CD4-positive, alpha-beta memory T cell (primary cell): ENCODE results near the gene SPTB. TPM values are rescaled to one million over a fixed set of nuclear protein-coding genes. Genes with fewer than 3 reads are reported as not detected.

Experiments
- CTCF ChIA-PET: fragments of 350-600 bp; sonication (Branson Sonifier 250); formaldehyde crosslinking; loops from one replicate; lab custom pipeline; 2021; ENCODE audit warnings: inconsistent platforms; ENCODE audit not compliant: partially characterized antibody; lab: Charles Lee
- POLR2A ChIA-PET: fragments of 350-600 bp; sonication (Branson Sonifier 250); formaldehyde crosslinking; loops from one replicate; lab custom pipeline; 2021; ENCODE audit not compliant: partially characterized antibody; lab: Charles Lee
- DNase-seq, 5 donors: peaks; one replicate each; pipeline versions ENCODE4 v3.0.0 to v3.0.0-alpha.2; 2020 to 2022; ENCODE audit warnings: mixed read lengths in 1 of 5
- H3K27ac ChIP-seq: one replicate; pipeline ENCODE4 v1.7.0; 2013; ENCODE audit warnings: low read depth, low read length
- H3K27me3 ChIP-seq: 2 replicates; pipeline ENCODE4 v1.7.0; 2013; ENCODE audit warnings: mild to moderate bottlenecking, low read length, moderate library complexity; ENCODE audit not compliant: insufficient read depth
- H3K36me3 ChIP-seq: 2 replicates; pipeline ENCODE4 v1.7.0; 2013; ENCODE audit warnings: mild to moderate bottlenecking, low read length, moderate library complexity; ENCODE audit not compliant: insufficient read depth
- H3K4me1 ChIP-seq: 2 replicates; pipeline ENCODE4 v1.7.0; 2013; ENCODE audit warnings: mild to moderate bottlenecking, low read length, moderate library complexity; ENCODE audit not compliant: insufficient read depth
- H3K4me3 ChIP-seq, 2 donors: one replicate each; pipeline ENCODE4 v1.7.0; 2013; ENCODE audit warnings: low read length in 2 of 2, mild to moderate bottlenecking in 1 of 2
- H3K9me3 ChIP-seq, 2 donors: one replicate each; pipeline ENCODE4 v1.7.0; 2013; ENCODE audit warnings: low read length in 2 of 2, control low read depth in 1 of 2; ENCODE audit not compliant: control insufficient read depth in 1 of 2
- H3K27ac Mint-ChIP-seq, 7 donors: one replicate each; pipeline ENCODE4 v1.8.0; 2020 to 2021; ENCODE audit warnings: mixed read lengths in 7 of 7, mild to moderate bottlenecking in 6 of 7, inconsistent platforms in 3 of 7, moderate library complexity in 3 of 7
- H3K27me3 Mint-ChIP-seq, 2 donors: one replicate each; pipeline ENCODE4 v1.8.0; 2020 to 2021; ENCODE audit warnings: mixed read lengths in 2 of 2
- H3K36me3 Mint-ChIP-seq, 2 donors: one replicate each; pipeline ENCODE4 v1.8.0; 2020 to 2021; ENCODE audit warnings: mixed read lengths in 2 of 2, inconsistent platforms in 1 of 2, mild to moderate bottlenecking in 1 of 2
- H3K4me1 Mint-ChIP-seq, 4 donors: one replicate each; pipeline ENCODE4 v1.8.0; 2020 to 2021; ENCODE audit warnings: mixed read lengths in 4 of 4, mild to moderate bottlenecking in 1 of 4
- H3K4me3 Mint-ChIP-seq, 8 donors: one replicate each; pipeline ENCODE4 v1.8.0; 2020 to 2021; ENCODE audit warnings: mixed read lengths in 8 of 8, mild to moderate bottlenecking in 7 of 8, moderate library complexity in 6 of 8, inconsistent platforms in 3 of 8
- H3K9me3 Mint-ChIP-seq, 8 donors: one replicate each; pipeline ENCODE4 v1.8.0; 2020 to 2021; ENCODE audit warnings: mixed read lengths in 8 of 8, mild to moderate bottlenecking in 5 of 8, inconsistent platforms in 3 of 8, moderate library complexity in 1 of 8
- intact Hi-C: fragments of 100-400 bp; cut with micrococcal nuclease; formaldehyde crosslinking; loops from one replicate; pipeline ENCODE4 v1.15.1; 2023
- polyA plus RNA-seq, 2 donors: library from polyadenylated mRNA; unstranded; fragments of 300-500 nt; fragmentation: Illumina TruSeq; gene quantifications; one replicate each; pipeline ENCODE4 v1.2.3, GENCODE V29; 2021
- total RNA-seq, 2 experiments: library from RNA; stranded (reverse); gene quantifications; one replicate each; pipeline ENCODE4 v1.2.3, GENCODE V29; 2021

Gene SPTB
- total and polyA plus RNA-seq, 4 experiments from 2014 or later, result 0.03 to 0.37 (median 0.09) TPM; not detected in 1

GRCh38 chr14:64920465-64920864, 40.8 kb upstream of the SPTB start:
- Histone ChIP-seq H3K27ac (no peak overlapping the region), H3K4me1 (peaks cover 80% of the 10 kb centered on the region), H3K4me3 (no peak overlapping the region), H3K27me3 (no peaks in the 10 kb centered on the region), H3K36me3 (peaks cover 16% of the 10 kb centered on the region), H3K9me3 (no peaks in the 10 kb centered on the region)
- H3K27ac Mint-ChIP-seq, result peak overlapping the region in 6 of 7 donors; percentile 1 to 82 (median 38)
- H3K4me1 Mint-ChIP-seq, result peaks cover 50 to 76% (median 63%) of the 10 kb centered on the region in 4 donors
- intact Hi-C loops, result no loop called here
- no peaks in the 10 kb centered on the region for H3K27me3 Mint-ChIP-seq
- H3K4me3 Mint-ChIP-seq, result peak overlapping the region in 5 of 8 donors; percentile 4 to 22 (median 11)
- no peak for DNase-seq
- ChIA-PET POLR2A (interaction anchor here (0.8 kb wide), 1 partner anchor 7 kb away, joined by 4 read pairs; no protein-coding TSS in a partner anchor), CTCF (interaction anchor here (0.8 to 1.5 kb wide), 2 partner anchors 29 to 97 kb away, joined by 3 to 4 read pairs; no protein-coding TSS in a partner anchor)
- H3K36me3 Mint-ChIP-seq, result peaks cover 27 to 29% of the 10 kb centered on the region in 2 donors
- no peaks in the 10 kb centered on the region for H3K9me3 Mint-ChIP-seq

- Mint-ChIP-seq H3K4me3 (peak overlapping the region in 2 of 8 donors; percentile 16 to 26), H3K36me3 (peaks cover 27 to 33% of the 10 kb centered on the region in 2 donors), H3K27me3 (no peaks in the 10 kb centered on the region), H3K27ac (peak overlapping the region in 5 of 7 donors; percentile 13 to 79 (median 66)), H3K4me1 (peaks cover 53 to 82% (median 68%) of the 10 kb centered on the region in 4 donors), H3K9me3 (no peaks in the 10 kb centered on the region)
- H3K9me3 ChIP-seq, result no peaks in the 10 kb centered on the region
- no peaks in the 10 kb centered on the region for H3K27me3 ChIP-seq
- ChIA-PET CTCF (interaction anchor here (1.5 kb wide), 1 partner anchor 96 kb away, joined by 4 read pairs; no protein-coding TSS in a partner anchor), POLR2A (interaction anchor here (0.8 kb wide), 1 partner anchor 8 kb away, joined by 4 read pairs; no protein-coding TSS in a partner anchor)
- H3K27ac ChIP-seq, result no peak overlapping the region
- peaks cover 8% of the 10 kb centered on the region for H3K36me3 ChIP-seq
- H3K4me3 ChIP-seq, result no peak overlapping the region
- H3K4me1 ChIP-seq, result peaks cover 78% of the 10 kb centered on the region
- intact Hi-C loops, result no loop called here
- no peak for DNase-seq
Measured at GRCh38 chr14:64919618-64920017, 39.9 kb upstream of the SPTB start.

- POLR2A ChIA-PET, result interaction anchor here (5.8 kb wide), 1 partner anchor 7 kb away, joined by 111 read pairs; no protein-coding TSS in a partner anchor
- intact Hi-C loops, result no loop called here
- no peak overlapping the region for H3K4me3 ChIP-seq
Measured at GRCh38 chr14:64919215-64919614, 39.5 kb upstream of the SPTB start.

GRCh38 chr14:64918216-64918615, 38.5 kb upstream of the SPTB start:
- POLR2A ChIA-PET, result interaction anchor here (0.7 to 5.8 kb wide), 2 partner anchors 8 to 53 kb away, joined by 3 to 111 read pairs; no protein-coding TSS in a partner anchor
- Mint-ChIP-seq H3K4me1 (peaks cover 50 to 80% (median 67%) of the 10 kb centered on the region in 4 donors), H3K27me3 (no peaks in the 10 kb centered on the region), H3K36me3 (peaks cover 25 to 28% of the 10 kb centered on the region in 2 donors), H3K27ac (peak overlapping the region in 5 of 7 donors; percentile 50 to 83 (median 66)), H3K4me3 (peak overlapping the region in 3 of 8 donors; percentile 21 to 75 (median 23)), H3K9me3 (no peaks in the 10 kb centered on the region)
- Histone ChIP-seq H3K4me3 (no peak overlapping the region), H3K27ac (no peak overlapping the region), H3K9me3 (no peaks in the 10 kb centered on the region), H3K27me3 (no peaks in the 10 kb centered on the region), H3K4me1 (peaks cover 73% of the 10 kb centered on the region), H3K36me3 (no peaks in the 10 kb centered on the region)
- no peak for DNase-seq
- CTCF ChIA-PET, result interaction anchor here (1.5 kb wide), 1 partner anchor 488 kb away, joined by 4 read pairs; no protein-coding TSS in a partner anchor
- intact Hi-C loops, result no loop called here

More at GRCh38 chr14:64919215-64919614, 39.5 kb upstream of the SPTB start:
- Histone ChIP-seq H3K27ac (no peak overlapping the region), H3K9me3 (no peaks in the 10 kb centered on the region), H3K4me1 (peaks cover 74% of the 10 kb centered on the region), H3K27me3 (no peaks in the 10 kb centered on the region), H3K36me3 (peaks cover 4% of the 10 kb centered on the region)
- Mint-ChIP-seq H3K4me3 (peak overlapping the region in 2 of 8 donors; percentile 16 to 26), H3K4me1 (peaks cover 51 to 82% (median 65%) of the 10 kb centered on the region in 4 donors), H3K36me3 (peaks cover 25 to 33% of the 10 kb centered on the region in 2 donors), H3K27ac (peak overlapping the region in 3 of 7 donors; percentile 66 to 80 (median 66)), H3K27me3 (no peaks in the 10 kb centered on the region), H3K9me3 (no peaks in the 10 kb centered on the region)
- no peak for DNase-seq
- CTCF ChIA-PET, result interaction anchor here (1.5 kb wide), 1 partner anchor 489 kb away, joined by 4 read pairs; no protein-coding TSS in a partner anchor

GRCh38 chr14:64915797-64916196, 36.1 kb upstream of the SPTB start:
- Mint-ChIP-seq H3K9me3 (peaks cover 0 to 2% (median 0%) of the 10 kb centered on the region in 8 donors), H3K4me1 (peaks cover 40 to 69% (median 57%) of the 10 kb centered on the region in 4 donors), H3K27me3 (peaks cover 0 to 1% of the 10 kb centered on the region in 2 donors), H3K27ac (peak overlapping the region; percentile 77 to 99 (median 98)), H3K4me3 (peak overlapping the region; percentile 84 to 95 (median 90)), H3K36me3 (peaks cover 19% of the 10 kb centered on the region in 2 donors)
- CTCF ChIA-PET, result interaction anchor here (0.7 to 1.7 kb wide), 7 partner anchors 9 to 243 kb away, joined by 3 to 5 read pairs (median 4); no protein-coding TSS in a partner anchor
- no peaks in the 10 kb centered on the region for H3K9me3 ChIP-seq
- peaks cover 60% of the 10 kb centered on the region for H3K4me1 ChIP-seq
- no peaks in the 10 kb centered on the region for H3K27me3 ChIP-seq
- POLR2A ChIA-PET, result interaction anchor here (1.1 to 5.8 kb wide), 7 partner anchors 10 to 414 kb away, joined by 3 to 111 read pairs (median 8); partner anchors contain the start of gene FNTB
- no peaks in the 10 kb centered on the region for H3K36me3 ChIP-seq
- intact Hi-C loops, result loop anchor here (2.0 kb wide), 2 partner anchors 57 to 497 kb away; partner anchors contain the start of genes FUT8 and RAB15
- H3K4me3 ChIP-seq, result peak overlapping the region in 1 of 2 donors; percentile 99
- H3K27ac ChIP-seq, result peak overlapping the region; percentile 100
- DNase-seq, result no peak

GRCh38 chr14:64915029-64915424, 35.3 kb upstream of the SPTB start:
- H3K4me1 ChIP-seq, result peaks cover 52% of the 10 kb centered on the region

More at GRCh38 chr14:64915029-64915424, 35.3 kb upstream of the SPTB start:
- Mint-ChIP-seq H3K4me1 (peaks cover 33 to 62% (median 50%) of the 10 kb centered on the region in 4 donors), H3K4me3 (peak overlapping the region; percentile 84 to 95 (median 90)), H3K9me3 (peaks cover 0 to 2% (median 0%) of the 10 kb centered on the region in 8 donors), H3K36me3 (peaks cover 15 to 19% of the 10 kb centered on the region in 2 donors), H3K27me3 (peaks cover 0 to 1% of the 10 kb centered on the region in 2 donors), H3K27ac (peak overlapping the region; percentile 92 to 99 (median 98))
- Histone ChIP-seq H3K4me3 (peak overlapping the region; percentile 90 to 99), H3K9me3 (no peaks in the 10 kb centered on the region), H3K27me3 (no peaks in the 10 kb centered on the region), H3K27ac (peak overlapping the region; percentile 100), H3K36me3 (no peaks in the 10 kb centered on the region)
- DNase-seq, result no peak
- ChIA-PET CTCF (interaction anchor here (0.7 to 1.7 kb wide), 12 partner anchors 10 to 243 kb away, joined by 3 to 5 read pairs (median 4); partner anchors contain the start of gene FNTB), POLR2A (interaction anchor here (0.5 to 5.8 kb wide), 34 partner anchors 11 to 1273 kb away, joined by 3 to 111 read pairs (median 3); partner anchors contain the start of genes FNTB, HSPA2, MAX and MTHFD1)
- intact Hi-C loops, result loop anchor here (2.0 kb wide), 2 partner anchors 58 to 498 kb away; partner anchors contain the start of genes FUT8 and RAB15
